ENCODE measurements around the gene PID1. TPM values are rescaled to one million over a fixed set of nuclear protein-coding genes. Genes with fewer than 3 reads are reported as not detected.

The PID1 gene
- total RNA-seq, 4 donors from 2014 or later: 9.5 to 28.5 (median 21.2) TPM

DNA sequence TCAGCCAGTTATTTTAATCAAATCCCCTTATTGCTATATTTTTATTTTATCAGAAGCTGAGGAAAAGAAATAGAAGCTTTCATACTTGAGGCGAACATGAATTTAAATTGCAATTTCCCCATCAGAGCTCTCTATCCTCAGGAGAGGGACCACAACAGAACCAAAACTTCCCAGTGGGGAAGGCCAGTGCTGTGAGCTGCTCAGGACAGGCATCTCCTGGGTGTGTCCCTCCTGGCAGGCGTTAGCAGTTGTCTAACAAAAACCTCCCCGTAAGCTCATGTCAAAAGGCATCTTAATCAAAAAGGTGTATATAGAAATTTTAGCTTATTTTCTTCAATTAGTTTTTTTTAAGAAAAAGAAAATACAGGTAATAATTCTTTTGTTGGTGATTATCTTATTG lies 93.0 kb downstream of the PID1 start:
- 47 to 68% methylated on average over 3 of the region's 3 CpGs for WGBS, 2 donors
- H3K4me3 ChIP-seq (ENCODE audit: low read depth, poor library complexity, severe bottlenecking): no peak overlapping the region
- DNase-seq (ENCODE audit: low spot score in 2 of 2): no peak
- TF ChIP-seq, protein P1, sequence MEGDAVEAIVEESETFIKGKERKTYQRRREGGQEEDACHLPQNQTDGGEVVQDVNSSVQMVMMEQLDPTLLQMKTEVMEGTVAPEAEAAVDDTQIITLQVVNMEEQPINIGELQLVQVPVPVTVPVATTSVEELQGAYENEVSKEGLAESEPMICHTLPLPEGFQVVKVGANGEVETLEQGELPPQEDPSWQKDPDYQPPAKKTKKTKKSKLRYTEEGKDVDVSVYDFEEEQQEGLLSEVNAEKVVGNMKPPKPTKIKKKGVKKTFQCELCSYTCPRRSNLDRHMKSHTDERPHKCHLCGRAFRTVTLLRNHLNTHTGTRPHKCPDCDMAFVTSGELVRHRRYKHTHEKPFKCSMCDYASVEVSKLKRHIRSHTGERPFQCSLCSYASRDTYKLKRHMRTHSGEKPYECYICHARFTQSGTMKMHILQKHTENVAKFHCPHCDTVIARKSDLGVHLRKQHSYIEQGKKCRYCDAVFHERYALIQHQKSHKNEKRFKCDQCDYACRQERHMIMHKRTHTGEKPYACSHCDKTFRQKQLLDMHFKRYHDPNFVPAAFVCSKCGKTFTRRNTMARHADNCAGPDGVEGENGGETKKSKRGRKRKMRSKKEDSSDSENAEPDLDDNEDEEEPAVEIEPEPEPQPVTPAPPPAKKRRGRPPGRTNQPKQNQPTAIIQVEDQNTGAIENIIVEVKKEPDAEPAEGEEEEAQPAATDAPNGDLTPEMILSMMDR (IDR thresholded peaks at IDR 0.05): no peak
- no peak for TF ChIP-seq POLR2A (IDR thresholded peaks at IDR 0.05)
- intact Hi-C loops (cut with DNase I; ENCODE audit: low total_unique reads): no loop called here

DNA sequence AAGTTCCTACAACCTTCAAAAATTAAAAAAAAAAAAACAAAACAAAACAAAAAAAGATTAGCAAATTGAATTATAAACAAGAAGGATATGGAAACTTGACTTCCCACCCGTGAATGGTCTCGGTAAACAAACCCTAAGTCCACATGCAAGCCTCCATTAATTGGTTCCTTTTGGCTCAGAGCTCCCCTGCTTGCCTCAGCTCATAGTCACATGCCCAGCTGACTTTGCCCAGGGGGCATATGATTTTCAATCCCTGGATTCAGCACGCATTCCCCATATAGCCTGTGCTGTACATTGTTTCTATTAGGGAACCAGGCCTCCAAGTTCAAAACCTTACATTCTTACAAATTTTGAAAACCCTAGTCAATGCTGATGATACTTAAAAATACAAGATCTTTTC lies 95.0 kb downstream of the PID1 start:
- H3K4me3 ChIP-seq (ENCODE audit: low read depth, poor library complexity, severe bottlenecking): no peak overlapping the region
- intact Hi-C loops (cut with DNase I; ENCODE audit: low total_unique reads): no loop called here
- no peak for DNase-seq (ENCODE audit: low spot score in 2 of 2)
- 45% methylated on average over 3 of the region's 3 CpGs for WGBS, 2 donors
- TF ChIP-seq, protein P1 (IDR thresholded peaks at IDR 0.05): no peak
- no peak for TF ChIP-seq POLR2A (IDR thresholded peaks at IDR 0.05)

DNA sequence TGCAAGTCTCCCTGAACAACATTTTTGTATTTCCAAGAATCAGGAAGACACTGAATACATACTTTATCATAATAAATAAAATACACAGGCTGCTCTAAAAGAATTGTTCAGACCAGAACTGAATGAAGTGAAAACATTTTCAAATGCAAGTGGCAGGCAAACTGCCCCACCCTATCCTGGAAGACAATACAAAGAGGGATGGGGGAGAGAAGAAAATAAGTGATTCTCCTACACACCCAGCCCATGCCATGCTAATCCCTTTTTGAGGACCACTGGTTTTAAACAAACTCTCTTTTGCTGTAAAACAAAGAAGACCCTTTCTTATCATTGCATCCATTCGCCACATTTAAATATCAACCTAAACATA lies 95.6 kb downstream of the PID1 start:
- 92 to 97% methylated on average over 1 of the region's 1 CpG for WGBS, 2 donors
- H3K4me3 ChIP-seq (ENCODE audit: low read depth, poor library complexity, severe bottlenecking): no peak overlapping the region
- intact Hi-C loops (cut with DNase I; ENCODE audit: low total_unique reads): no loop called here
- DNase-seq (ENCODE audit: low spot score in 2 of 2): no peak
- TF ChIP-seq POLR2A (IDR thresholded peaks at IDR 0.05): no peak
- TF ChIP-seq, protein P1 (IDR thresholded peaks at IDR 0.05): no peak

DNA sequence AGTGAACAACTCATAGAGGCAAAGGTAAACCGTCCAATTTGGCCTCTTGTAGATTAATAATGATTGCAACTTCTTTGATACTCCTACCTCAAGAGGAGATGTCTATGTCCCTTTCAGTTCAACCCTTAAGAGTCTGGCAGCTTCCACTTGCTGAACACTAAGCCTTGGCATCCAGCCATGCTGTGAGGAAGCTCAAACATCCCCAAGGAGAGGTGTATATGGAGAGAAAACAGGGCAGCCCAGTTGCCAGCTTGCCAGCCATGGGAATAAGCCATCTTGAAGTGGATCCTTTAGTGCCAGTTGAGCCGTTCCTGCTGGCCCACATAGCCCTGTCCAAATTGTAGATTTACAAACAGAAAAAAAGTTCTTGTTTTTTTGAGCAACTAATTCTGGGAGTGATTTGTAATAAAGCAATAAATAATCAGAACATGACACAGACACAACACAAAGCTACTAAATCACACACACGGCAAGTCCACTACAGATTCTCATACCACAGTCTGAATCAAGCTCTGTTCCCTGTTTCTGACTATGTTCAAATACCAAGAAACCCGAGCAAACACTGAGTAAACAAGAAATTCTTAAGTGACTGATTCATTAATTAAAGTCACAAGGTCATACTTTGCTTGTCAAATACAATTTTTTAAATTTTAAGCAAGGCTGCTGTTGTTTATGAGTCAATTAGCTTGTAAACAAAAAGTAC lies 96.1 kb downstream of the PID1 start:
- H3K4me3 ChIP-seq (ENCODE audit: low read depth, poor library complexity, severe bottlenecking): no peak overlapping the region
- intact Hi-C loops (cut with DNase I; ENCODE audit: low total_unique reads): no loop called here
- 46 to 51% methylated on average over 4 of the region's 4 CpGs for WGBS, 2 donors
- TF ChIP-seq, protein P1 (IDR thresholded peaks at IDR 0.05): no peak
- no peak for DNase-seq (ENCODE audit: low spot score in 2 of 2)

GRCh38 chr2:229173825-229174359 lies 97.2 kb downstream of the PID1 start:
- no peak for TF ChIP-seq POLR2A (IDR thresholded peaks at IDR 0.05)
- TF ChIP-seq, protein P1 (IDR thresholded peaks at IDR 0.05): no peak
- WGBS, 2 donors: 90 to 97% methylated on average over 3 of the region's 3 CpGs
- no peak overlapping the region for H3K4me3 ChIP-seq (ENCODE audit: low read depth, poor library complexity, severe bottlenecking)
- intact Hi-C loops (cut with DNase I; ENCODE audit: low total_unique reads): no loop called here
- DNase-seq (ENCODE audit: low spot score in 2 of 2): no peak

- intact Hi-C loops (cut with DNase I; ENCODE audit: low total_unique reads): no loop called here
- WGBS, 2 donors: 65 to 72% methylated on average over 3 of the region's 3 CpGs
- no peak overlapping the region for H3K4me3 ChIP-seq (ENCODE audit: low read depth, poor library complexity, severe bottlenecking)
- TF ChIP-seq POLR2A (IDR thresholded peaks at IDR 0.05): no peak
- TF ChIP-seq, protein P1 (IDR thresholded peaks at IDR 0.05): no peak
- DNase-seq (ENCODE audit: low spot score in 2 of 2): no peak
Measured at GRCh38 chr2:229170916-229171315, 100.2 kb downstream of the PID1 start.

Measured in lower leg skin (tissue), 4 donors.